ENCODE measurements around the gene LUC7L.
"Not testable (repeated sequence)": the region's sequence is repeated elsewhere in the genome, so short reads cannot be mapped to it uniquely, and the experiment has no call there.

Gene LUC7L

GRCh38 chr16:155031-155398 is 74.2 kb downstream of the LUC7L start:
- H3K4me3 ChIP-seq (ENCODE audit: low read depth in 1 of 2, low read length in 2 of 2) = no peak overlapping the region
- H3K36me3 ChIP-seq (ENCODE audit: insufficient read depth, low read length) = no peaks in the 10 kb centered on the region
- no peaks in the 10 kb centered on the region for H3K9me3 ChIP-seq (ENCODE audit: insufficient read depth, low read length, severe bottlenecking)
- H3K27ac ChIP-seq (ENCODE audit: low read length) = no peak overlapping the region
- no peaks in the 10 kb centered on the region for H3K4me1 ChIP-seq (ENCODE audit: insufficient read depth, low read length)
- TF ChIP-seq EZH2 (IDR thresholded peaks at IDR 0.05; ENCODE audit: borderline replicate concordance, low read depth, low read length, severe bottlenecking) (no peak), CTCF (IDR thresholded peaks at IDR 0.05; ENCODE audit: borderline replicate concordance, extremely low read depth, low read length, poor library complexity, severe bottlenecking) (no peak)
- H4K20me1 ChIP-seq (ENCODE audit: insufficient read depth, low read length) = no peaks in the 10 kb centered on the region
- no peak overlapping the region for H3K4me2 ChIP-seq (ENCODE audit: insufficient read depth, low read length)
- ATAC-seq (ENCODE audit: insufficient read depth, low read depth) (no peak), DNase-seq (no peak)
- H2AFZ ChIP-seq (ENCODE audit: low read depth, low read length) = no peak overlapping the region
- H3K9ac ChIP-seq (ENCODE audit: low read depth, low read length) = no peak overlapping the region
- H3K79me2 ChIP-seq (ENCODE audit: insufficient read depth, low read length) = no peaks in the 10 kb centered on the region
- no peaks in the 10 kb centered on the region for H3K27me3 ChIP-seq (ENCODE audit: insufficient read depth, low read length, poor library complexity)

- no peak overlapping the region for H3K27ac ChIP-seq (ENCODE audit: low read length)
- TF ChIP-seq EZH2 (IDR thresholded peaks at IDR 0.05; ENCODE audit: borderline replicate concordance, low read depth, low read length, severe bottlenecking) (no peak), CTCF (IDR thresholded peaks at IDR 0.05; ENCODE audit: borderline replicate concordance, extremely low read depth, low read length, poor library complexity, severe bottlenecking) (no peak)
- DNase-seq (no peak), ATAC-seq (ENCODE audit: insufficient read depth, low read depth) (no peak)
- no peaks in the 10 kb centered on the region for H4K20me1 ChIP-seq (ENCODE audit: insufficient read depth, low read length)
- H3K27me3 ChIP-seq (ENCODE audit: insufficient read depth, low read length, poor library complexity) = no peaks in the 10 kb centered on the region
- H2AFZ ChIP-seq (ENCODE audit: low read depth, low read length) = no peak overlapping the region
- no peak overlapping the region for H3K4me3 ChIP-seq (ENCODE audit: low read depth in 1 of 2, low read length in 2 of 2)
- no peak overlapping the region for H3K4me2 ChIP-seq (ENCODE audit: insufficient read depth, low read length)
- H3K79me2 ChIP-seq (ENCODE audit: insufficient read depth, low read length) = no peaks in the 10 kb centered on the region
- H3K9me3 ChIP-seq (ENCODE audit: insufficient read depth, low read length, severe bottlenecking) = no peaks in the 10 kb centered on the region
- no peak overlapping the region for H3K9ac ChIP-seq (ENCODE audit: low read depth, low read length)
- H3K36me3 ChIP-seq (ENCODE audit: insufficient read depth, low read length) = no peaks in the 10 kb centered on the region
- H3K4me1 ChIP-seq (ENCODE audit: insufficient read depth, low read length) = no peaks in the 10 kb centered on the region
Measured at GRCh38 chr16:154217-155030, 74.8 kb downstream of the LUC7L start.

GRCh38 chr16:153550-154216 is 75.6 kb downstream of the LUC7L start:
- H3K4me3 ChIP-seq (ENCODE audit: low read depth in 1 of 2, low read length in 2 of 2); H3K27me3 ChIP-seq (ENCODE audit: insufficient read depth, low read length, poor library complexity); ATAC-seq (ENCODE audit: insufficient read depth, low read depth); H3K27ac ChIP-seq (ENCODE audit: low read length); H3K4me2 ChIP-seq (ENCODE audit: insufficient read depth, low read length); H3K79me2 ChIP-seq (ENCODE audit: insufficient read depth, low read length); H3K9ac ChIP-seq (ENCODE audit: low read depth, low read length); H4K20me1 ChIP-seq (ENCODE audit: insufficient read depth, low read length); H3K9me3 ChIP-seq (ENCODE audit: insufficient read depth, low read length, severe bottlenecking); H3K36me3 ChIP-seq (ENCODE audit: insufficient read depth, low read length); H2AFZ ChIP-seq (ENCODE audit: low read depth, low read length); DNase-seq; H3K4me1 ChIP-seq (ENCODE audit: insufficient read depth, low read length): not testable (repeated sequence)

GRCh38 chr16:153129-153521 is 76.1 kb downstream of the LUC7L start:
- not testable (repeated sequence) for H3K4me2 ChIP-seq (ENCODE audit: insufficient read depth, low read length); H4K20me1 ChIP-seq (ENCODE audit: insufficient read depth, low read length); DNase-seq; H3K79me2 ChIP-seq (ENCODE audit: insufficient read depth, low read length); H3K9ac ChIP-seq (ENCODE audit: low read depth, low read length); H2AFZ ChIP-seq (ENCODE audit: low read depth, low read length); H3K36me3 ChIP-seq (ENCODE audit: insufficient read depth, low read length); ATAC-seq (ENCODE audit: insufficient read depth, low read depth); H3K4me1 ChIP-seq (ENCODE audit: insufficient read depth, low read length); H3K27ac ChIP-seq (ENCODE audit: low read length); H3K9me3 ChIP-seq (ENCODE audit: insufficient read depth, low read length, severe bottlenecking); H3K27me3 ChIP-seq (ENCODE audit: insufficient read depth, low read length, poor library complexity); H3K4me3 ChIP-seq (ENCODE audit: low read depth in 1 of 2, low read length in 2 of 2)

All from DND-41 (cell line).